ENCODE measurements around the gene FAM72C.
"Not testable (repeated sequence)": the region's sequence is repeated elsewhere in the genome, so short reads cannot be mapped to it uniquely, and the experiment has no call there.

DNA sequence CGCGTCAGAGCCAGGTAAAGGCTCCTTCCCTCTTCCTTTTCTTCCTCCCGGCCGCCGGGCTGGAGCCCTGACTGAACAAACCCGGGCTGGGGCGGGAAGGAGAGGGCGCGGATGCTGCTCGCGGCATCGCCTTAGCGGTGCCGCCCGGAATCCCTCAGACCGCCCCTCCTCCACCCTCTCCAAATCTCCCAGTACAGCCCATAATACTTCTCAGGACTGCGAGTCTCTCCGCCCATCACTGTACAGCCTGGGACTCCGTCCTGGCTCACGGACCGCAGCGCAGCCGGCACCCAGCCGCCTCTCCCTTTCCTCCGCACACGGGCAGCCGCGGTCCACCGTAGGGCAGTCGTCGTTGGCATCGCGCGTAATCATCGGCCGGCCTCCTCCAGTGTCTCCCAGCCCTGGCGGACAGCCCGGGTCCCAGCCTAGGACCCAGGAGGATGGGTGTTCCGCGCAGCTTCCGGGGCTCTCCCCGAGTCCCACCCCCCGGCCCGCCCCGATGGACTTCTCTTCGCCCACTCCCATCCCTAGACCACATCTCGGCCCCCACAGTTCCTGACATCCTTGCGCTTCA is 1.1 kb upstream of the FAM72C start:
- TF ChIP-seq, protein P1, sequence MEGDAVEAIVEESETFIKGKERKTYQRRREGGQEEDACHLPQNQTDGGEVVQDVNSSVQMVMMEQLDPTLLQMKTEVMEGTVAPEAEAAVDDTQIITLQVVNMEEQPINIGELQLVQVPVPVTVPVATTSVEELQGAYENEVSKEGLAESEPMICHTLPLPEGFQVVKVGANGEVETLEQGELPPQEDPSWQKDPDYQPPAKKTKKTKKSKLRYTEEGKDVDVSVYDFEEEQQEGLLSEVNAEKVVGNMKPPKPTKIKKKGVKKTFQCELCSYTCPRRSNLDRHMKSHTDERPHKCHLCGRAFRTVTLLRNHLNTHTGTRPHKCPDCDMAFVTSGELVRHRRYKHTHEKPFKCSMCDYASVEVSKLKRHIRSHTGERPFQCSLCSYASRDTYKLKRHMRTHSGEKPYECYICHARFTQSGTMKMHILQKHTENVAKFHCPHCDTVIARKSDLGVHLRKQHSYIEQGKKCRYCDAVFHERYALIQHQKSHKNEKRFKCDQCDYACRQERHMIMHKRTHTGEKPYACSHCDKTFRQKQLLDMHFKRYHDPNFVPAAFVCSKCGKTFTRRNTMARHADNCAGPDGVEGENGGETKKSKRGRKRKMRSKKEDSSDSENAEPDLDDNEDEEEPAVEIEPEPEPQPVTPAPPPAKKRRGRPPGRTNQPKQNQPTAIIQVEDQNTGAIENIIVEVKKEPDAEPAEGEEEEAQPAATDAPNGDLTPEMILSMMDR (IDR thresholded peaks at IDR 0.05) = not testable (repeated sequence)
- not testable (repeated sequence) for TF ChIP-seq POLR2A (IDR thresholded peaks at IDR 0.05)

Data from heart left ventricle (tissue), 13 donors.